Bronchial epithelial cell (primary cell): ENCODE data around the gene WDR4. TPM values are rescaled to one million over a fixed set of nuclear protein-coding genes. Genes with fewer than 3 reads are reported as not detected.
"Not testable (repeated sequence)": the region's sequence is repeated elsewhere in the genome, so short reads cannot be mapped to it uniquely, and the experiment has no call there.

ENCODE experiments used
- DNase-seq: peaks from one replicate; pipeline ENCODE4 v3.0.0-alpha.2; 2010; ENCODE audit warnings: low read depth
- FAIRE-seq: peaks from 2 replicates; lab custom pipeline; 2011; peaks lifted over from hg19 to GRCh38; lab: Jason Lieb, UNC
- H3K27me3 ChIP-seq: 2 replicates; pipeline ENCODE4 v1.5.1; 2011; ENCODE audit warnings: low read length; ENCODE audit not compliant: control insufficient read depth, insufficient read depth
- H3K36me3 ChIP-seq: 2 replicates; pipeline ENCODE4 v1.5.1; 2011; ENCODE audit warnings: low read length; ENCODE audit not compliant: control insufficient read depth, insufficient read depth
- H3K4me3 ChIP-seq: 2 replicates; pipeline ENCODE4 v1.5.1; 2011; ENCODE audit warnings: mild to moderate bottlenecking, low read depth, low read length, control low read depth
- CTCF ChIP-seq: IDR thresholded peaks from 2 replicates; pipeline ENCODE4 v1.5.1; 2011; ENCODE audit warnings: mild to moderate bottlenecking, moderate library complexity, low read length, control low read depth, inconsistent platforms; ENCODE audit not compliant: insufficient read depth, severe bottlenecking
- total RNA-seq: library from RNA; depleted of rRNA; stranded (reverse); fragments of >200 nt; gene quantifications from 2 replicates; pipeline ENCODE4 v1.2.1, GENCODE V29; 2014

Gene WDR4
- total RNA-seq, 1 donor from 2014 or later, result 28.4 TPM

GRCh38 chr21:42846221-42846620 is 33.1 kb downstream of the WDR4 start:
- FAIRE-seq (peak; percentile 7), DNase-seq (no peak)
- no peak for TF ChIP-seq CTCF
- Histone ChIP-seq H3K27me3 (no peaks in the 10 kb centered on the region), H3K4me3 (no peak overlapping the region), H3K36me3 (peaks cover 35% of the 10 kb centered on the region)

- no peak for TF ChIP-seq CTCF
- peaks cover 41% of the 10 kb centered on the region for H3K36me3 ChIP-seq
- H3K27me3 ChIP-seq, result no peaks in the 10 kb centered on the region
- no peak for DNase-seq
- H3K4me3 ChIP-seq, result no peak overlapping the region
- FAIRE-seq, result peak; percentile 97
Observed at GRCh38 chr21:42845296-42845965, 33.9 kb downstream of the WDR4 start.

GRCh38 chr21:42844411-42845113 is 34.8 kb downstream of the WDR4 start:
- no peak for TF ChIP-seq CTCF
- H3K27me3 ChIP-seq, result no peaks in the 10 kb centered on the region
- DNase-seq (no peak), FAIRE-seq (no peak)
- peaks cover 36% of the 10 kb centered on the region for H3K36me3 ChIP-seq
- no peak overlapping the region for H3K4me3 ChIP-seq

- no peak for DNase-seq
- TF ChIP-seq CTCF, result no peak
- Histone ChIP-seq H3K36me3 (peaks cover 37% of the 10 kb centered on the region), H3K27me3 (no peaks in the 10 kb centered on the region), H3K4me3 (no peak overlapping the region)
- no peak for FAIRE-seq
Observed at GRCh38 chr21:42843056-42843455, 36.3 kb downstream of the WDR4 start.

GRCh38 chr21:42841916-42842655 is 37.3 kb downstream of the WDR4 start:
- not testable (repeated sequence) for FAIRE-seq, DNase-seq, H3K4me3 ChIP-seq, H3K27me3 ChIP-seq
- H3K36me3 ChIP-seq, result peaks cover 33% of the 10 kb centered on the region
